A673 (cell line): ENCODE data around the gene TANC1.

Source experiments
- EZH2 ChIP-seq: fragments of 200-600 bp; sonication (generic); IDR thresholded peaks from 2 replicates; pipeline ENCODE4 v1.6.1; 2017; ENCODE audit warnings: borderline replicate concordance, low read depth, mild to moderate bottlenecking, mixed read lengths, antibody characterized with exemption, low read length; ENCODE audit not compliant: poor library complexity, severe bottlenecking
- TF ChIP-seq, protein P1 (sequence below): fragments of 300-800, 200-600 bp; sonication (generic); conservative IDR thresholded peaks from 2 replicates; pipeline ENCODE4 v1.5.1; 2017; ENCODE audit warnings: low read depth, mild to moderate bottlenecking, antibody characterized with exemption, low read length, moderate library complexity, mixed read lengths

- TF ChIP-seq, protein P1, sequence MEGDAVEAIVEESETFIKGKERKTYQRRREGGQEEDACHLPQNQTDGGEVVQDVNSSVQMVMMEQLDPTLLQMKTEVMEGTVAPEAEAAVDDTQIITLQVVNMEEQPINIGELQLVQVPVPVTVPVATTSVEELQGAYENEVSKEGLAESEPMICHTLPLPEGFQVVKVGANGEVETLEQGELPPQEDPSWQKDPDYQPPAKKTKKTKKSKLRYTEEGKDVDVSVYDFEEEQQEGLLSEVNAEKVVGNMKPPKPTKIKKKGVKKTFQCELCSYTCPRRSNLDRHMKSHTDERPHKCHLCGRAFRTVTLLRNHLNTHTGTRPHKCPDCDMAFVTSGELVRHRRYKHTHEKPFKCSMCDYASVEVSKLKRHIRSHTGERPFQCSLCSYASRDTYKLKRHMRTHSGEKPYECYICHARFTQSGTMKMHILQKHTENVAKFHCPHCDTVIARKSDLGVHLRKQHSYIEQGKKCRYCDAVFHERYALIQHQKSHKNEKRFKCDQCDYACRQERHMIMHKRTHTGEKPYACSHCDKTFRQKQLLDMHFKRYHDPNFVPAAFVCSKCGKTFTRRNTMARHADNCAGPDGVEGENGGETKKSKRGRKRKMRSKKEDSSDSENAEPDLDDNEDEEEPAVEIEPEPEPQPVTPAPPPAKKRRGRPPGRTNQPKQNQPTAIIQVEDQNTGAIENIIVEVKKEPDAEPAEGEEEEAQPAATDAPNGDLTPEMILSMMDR: no peak
- TF ChIP-seq EZH2: no peak
Observed at GRCh38 chr2:159131267-159131913, 162.9 kb downstream of the TANC1 start.
